ENCODE measurements around the gene GRM7.
A peak's percentile ranks its signal among the peaks of the same experiment; 100 is the strongest.

The GRM7 gene

DNA sequence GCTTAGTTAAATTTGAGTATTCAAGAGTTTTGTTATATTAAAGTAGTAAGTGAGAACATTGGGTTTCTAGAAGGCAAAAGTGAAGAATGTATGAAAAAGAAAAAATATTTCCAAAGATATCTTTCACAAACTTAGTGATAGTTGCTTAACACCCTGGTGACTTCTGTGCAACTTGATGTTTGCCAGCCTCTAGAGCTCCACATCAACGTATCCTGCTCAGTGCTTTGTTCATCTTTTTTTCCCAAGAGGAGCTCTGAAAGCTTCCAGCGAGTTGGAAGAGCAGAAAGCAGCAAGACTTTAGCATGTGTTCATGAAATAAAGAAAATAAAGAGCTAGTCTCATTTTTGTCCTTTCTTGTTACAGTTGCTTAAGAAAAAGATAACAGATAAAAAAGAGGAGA, 225.5 kb downstream of the GRM7 start:
- H3K27ac ChIP-seq, result no peak overlapping the region
- POLR2A ChIA-PET (ENCODE audit: low non-redundant PET), result no interaction called here
- TF ChIP-seq, protein P1, sequence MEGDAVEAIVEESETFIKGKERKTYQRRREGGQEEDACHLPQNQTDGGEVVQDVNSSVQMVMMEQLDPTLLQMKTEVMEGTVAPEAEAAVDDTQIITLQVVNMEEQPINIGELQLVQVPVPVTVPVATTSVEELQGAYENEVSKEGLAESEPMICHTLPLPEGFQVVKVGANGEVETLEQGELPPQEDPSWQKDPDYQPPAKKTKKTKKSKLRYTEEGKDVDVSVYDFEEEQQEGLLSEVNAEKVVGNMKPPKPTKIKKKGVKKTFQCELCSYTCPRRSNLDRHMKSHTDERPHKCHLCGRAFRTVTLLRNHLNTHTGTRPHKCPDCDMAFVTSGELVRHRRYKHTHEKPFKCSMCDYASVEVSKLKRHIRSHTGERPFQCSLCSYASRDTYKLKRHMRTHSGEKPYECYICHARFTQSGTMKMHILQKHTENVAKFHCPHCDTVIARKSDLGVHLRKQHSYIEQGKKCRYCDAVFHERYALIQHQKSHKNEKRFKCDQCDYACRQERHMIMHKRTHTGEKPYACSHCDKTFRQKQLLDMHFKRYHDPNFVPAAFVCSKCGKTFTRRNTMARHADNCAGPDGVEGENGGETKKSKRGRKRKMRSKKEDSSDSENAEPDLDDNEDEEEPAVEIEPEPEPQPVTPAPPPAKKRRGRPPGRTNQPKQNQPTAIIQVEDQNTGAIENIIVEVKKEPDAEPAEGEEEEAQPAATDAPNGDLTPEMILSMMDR (conservative IDR thresholded peaks at IDR 0.05; ENCODE audit: low read depth), result no peak
- CTCF ChIA-PET, result no interaction called here
- no peak for DNase-seq (ENCODE audit: low spot score)

DNA sequence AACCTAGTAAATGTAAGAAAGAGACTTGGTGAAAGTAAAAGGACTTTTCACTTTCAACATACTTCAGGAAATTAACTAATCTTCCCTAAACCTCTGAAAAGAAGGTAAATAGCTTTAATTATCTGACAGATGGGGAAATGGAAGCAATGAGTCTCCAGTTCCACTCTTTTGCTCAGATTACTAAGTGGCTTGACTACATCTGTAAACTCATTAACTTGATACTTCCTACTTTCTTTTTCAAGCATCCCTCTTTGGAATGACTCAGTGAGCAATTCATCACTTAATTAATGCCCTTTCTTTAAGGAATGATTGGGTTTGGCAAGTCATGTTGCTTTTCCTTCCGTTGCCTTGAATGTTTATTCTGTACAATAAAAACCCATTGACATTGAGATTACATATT, 234.2 kb downstream of the GRM7 start:
- no peak overlapping the region for H3K27ac ChIP-seq
- POLR2A ChIA-PET (ENCODE audit: low non-redundant PET), result no interaction called here
- CTCF ChIA-PET, result no interaction called here
- TF ChIP-seq, protein P1 (conservative IDR thresholded peaks at IDR 0.05; ENCODE audit: low read depth), result no peak
- DNase-seq (ENCODE audit: low spot score), result no peak

DNA sequence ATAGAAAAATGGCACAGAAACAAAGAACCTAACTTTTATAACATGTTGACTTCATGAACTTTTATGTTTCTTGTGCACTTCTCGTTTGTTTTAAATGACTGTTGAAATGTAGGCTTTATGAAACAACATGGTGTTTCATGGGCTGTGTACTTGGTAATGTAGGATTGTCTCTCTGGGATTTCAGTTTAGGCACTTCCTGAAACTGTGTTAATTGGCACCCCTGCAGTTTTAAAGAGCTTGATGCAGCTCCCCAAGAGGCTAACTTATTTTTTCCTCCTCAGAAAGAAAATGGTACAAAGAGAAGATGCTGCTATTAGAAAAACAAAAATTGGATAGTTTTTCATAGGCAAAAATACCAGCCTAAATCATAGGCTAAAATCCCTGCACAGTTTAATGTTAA, 239.2 kb downstream of the GRM7 start:
- no peak overlapping the region for H3K27ac ChIP-seq
- no peak for DNase-seq (ENCODE audit: low spot score)
- ChIA-PET POLR2A (ENCODE audit: low non-redundant PET) (no interaction called here), CTCF (no interaction called here)
- TF ChIP-seq, protein P1 (conservative IDR thresholded peaks at IDR 0.05; ENCODE audit: low read depth), result no peak

DNA sequence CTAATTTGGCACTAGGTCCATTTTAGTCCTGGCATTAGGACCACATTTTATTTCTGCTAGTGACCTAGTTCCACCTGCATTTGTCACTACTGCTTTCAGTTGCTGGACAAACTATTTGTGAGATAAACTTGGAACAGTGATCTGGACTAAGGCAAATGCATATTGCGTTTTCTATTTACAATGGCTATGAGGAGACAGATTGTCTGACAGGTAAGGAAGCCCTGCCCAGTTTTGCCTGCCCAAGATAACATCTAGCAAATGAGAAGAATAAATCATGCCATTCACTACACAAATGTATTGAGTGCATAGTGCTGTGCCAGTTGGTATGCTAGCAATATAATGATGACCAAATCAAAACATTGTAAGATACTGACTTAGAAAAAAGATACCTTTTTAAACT, 245.7 kb downstream of the GRM7 start:
- ChIA-PET CTCF (no interaction called here), POLR2A (ENCODE audit: low non-redundant PET) (no interaction called here)
- no peak for DNase-seq (ENCODE audit: low spot score)
- H3K27ac ChIP-seq, result no peak overlapping the region
- TF ChIP-seq, protein P1 (conservative IDR thresholded peaks at IDR 0.05; ENCODE audit: low read depth), result no peak

DNA sequence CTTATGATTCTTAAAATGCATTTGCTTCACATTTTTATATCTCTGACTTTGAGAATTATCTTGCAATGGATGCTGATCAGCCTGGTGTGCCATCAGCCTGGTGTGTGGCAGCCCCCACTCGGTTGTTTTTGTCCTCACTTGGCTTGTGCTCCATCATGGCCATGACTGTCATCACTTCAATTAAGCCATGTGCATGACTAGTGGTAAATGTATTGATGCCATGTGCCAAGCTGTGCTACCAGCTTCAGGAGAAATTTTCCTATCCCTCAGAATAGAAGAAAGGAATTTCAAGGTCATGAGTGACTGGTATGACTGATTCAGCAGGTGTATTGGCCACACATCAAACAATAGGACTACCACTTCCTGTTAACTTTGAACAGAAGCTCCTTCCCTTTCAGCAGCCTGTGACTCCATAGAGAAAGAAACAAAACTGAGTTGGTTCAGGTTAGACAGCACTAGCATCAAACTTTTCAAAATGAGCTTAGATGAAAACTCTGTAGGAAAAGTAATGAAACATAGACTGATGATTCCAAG, 251.7 kb downstream of the GRM7 start:
- ChIA-PET POLR2A (ENCODE audit: low non-redundant PET) (no interaction called here), CTCF (interaction anchor here (0.5 kb wide), 1 partner anchor 17 kb away, joined by 3 read pairs; no protein-coding TSS in a partner anchor)
- no peak for DNase-seq (ENCODE audit: low spot score)
- TF ChIP-seq, protein P1 (conservative IDR thresholded peaks at IDR 0.05; ENCODE audit: low read depth), result no peak
- H3K27ac ChIP-seq, result no peak overlapping the region

DNA sequence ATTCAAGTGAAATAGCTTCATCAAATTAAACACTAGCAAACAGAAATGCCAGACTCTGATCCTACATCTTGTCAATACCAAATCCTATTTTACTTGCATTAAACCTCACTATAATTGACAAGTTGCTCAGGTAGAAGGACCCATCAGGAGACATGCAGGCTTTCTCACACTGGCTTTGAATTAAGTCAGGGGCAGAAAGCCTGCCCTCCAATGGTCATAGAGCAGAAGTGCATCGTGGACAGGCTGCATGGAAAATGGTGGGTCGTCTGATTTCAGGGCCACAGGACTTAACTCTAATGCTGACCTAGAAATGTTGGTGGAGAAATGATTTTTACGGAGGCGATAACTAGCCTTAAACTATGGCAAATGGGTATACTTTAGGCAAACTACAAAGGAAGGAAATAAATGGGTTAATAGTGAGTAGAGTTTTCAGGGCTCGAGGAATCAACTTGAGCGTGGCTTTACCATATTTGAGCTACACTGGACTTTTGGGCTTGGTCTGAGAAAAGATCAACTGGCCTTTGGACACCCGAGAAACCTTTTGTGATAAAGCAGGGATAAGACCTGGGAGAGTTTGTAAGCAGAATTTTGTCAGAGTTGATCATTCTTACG, 283.9 kb downstream of the GRM7 start:
- no peak for DNase-seq (ENCODE audit: low spot score)
- CTCF ChIA-PET, result no interaction called here
- TF ChIP-seq, protein P1 (conservative IDR thresholded peaks at IDR 0.05; ENCODE audit: low read depth), result 0 out of 2 replicates have a peak, but pooled peaks have one; percentile 11
- POLR2A ChIA-PET (ENCODE audit: low non-redundant PET), result no interaction called here
- no peak overlapping the region for H3K27ac ChIP-seq

All from RWPE1 (cell line).